ENCODE results near the gene CDH18.

Gene CDH18

DNA sequence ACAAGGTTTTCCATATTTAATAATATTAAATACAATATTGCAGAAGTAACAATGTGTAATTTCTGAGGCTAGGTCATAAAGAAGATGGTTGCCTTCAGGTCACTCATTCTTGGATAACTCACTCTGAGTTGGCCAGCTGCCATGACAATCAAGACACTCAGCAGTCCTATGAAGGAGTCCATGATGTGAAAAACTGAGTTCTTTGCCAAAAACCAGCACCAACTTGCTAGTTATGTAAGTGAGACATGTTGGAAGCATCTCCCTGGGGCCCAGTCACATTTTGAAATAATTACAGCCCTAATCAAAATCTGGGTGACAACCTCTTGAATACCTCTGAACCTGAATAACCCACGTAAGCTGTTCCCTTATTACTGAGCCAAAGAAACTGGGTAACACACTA lies 453.2 kb downstream of the CDH18 start:
- Histone ChIP-seq H3K4me3 (ENCODE audit: low read length) (no peak overlapping the region), H3K27ac (ENCODE audit: low read length) (no peak overlapping the region), H3K9me2 (replicated peaks; ENCODE audit: insufficient read depth, low read length) (no peaks in the 10 kb centered on the region), H3K9ac (ENCODE audit: low read length) (no peak overlapping the region), H3K36me3 (replicated peaks; ENCODE audit: insufficient read depth, low read length) (no peaks in the 10 kb centered on the region), H4K20me1 (ENCODE audit: insufficient read depth, low read length) (no peaks in the 10 kb centered on the region), H3K79me2 (ENCODE audit: low read length) (no peaks in the 10 kb centered on the region), H3K4me1 (ENCODE audit: low read length) (no peaks in the 10 kb centered on the region), H3F3A (ENCODE audit: insufficient read depth, low read length) (no peaks in the 10 kb centered on the region), H3K9me3 (replicated peaks; ENCODE audit: insufficient read depth, low read length) (no peaks in the 10 kb centered on the region), H2AFZ (ENCODE audit: low read length) (no peak overlapping the region), H3K4me2 (ENCODE audit: low read depth, low read length) (no peak overlapping the region), H3K27me3 (replicated peaks; ENCODE audit: insufficient read depth, low read length) (no peaks in the 10 kb centered on the region)
- no peak for DNase-seq
- TF ChIP-seq, protein P1, sequence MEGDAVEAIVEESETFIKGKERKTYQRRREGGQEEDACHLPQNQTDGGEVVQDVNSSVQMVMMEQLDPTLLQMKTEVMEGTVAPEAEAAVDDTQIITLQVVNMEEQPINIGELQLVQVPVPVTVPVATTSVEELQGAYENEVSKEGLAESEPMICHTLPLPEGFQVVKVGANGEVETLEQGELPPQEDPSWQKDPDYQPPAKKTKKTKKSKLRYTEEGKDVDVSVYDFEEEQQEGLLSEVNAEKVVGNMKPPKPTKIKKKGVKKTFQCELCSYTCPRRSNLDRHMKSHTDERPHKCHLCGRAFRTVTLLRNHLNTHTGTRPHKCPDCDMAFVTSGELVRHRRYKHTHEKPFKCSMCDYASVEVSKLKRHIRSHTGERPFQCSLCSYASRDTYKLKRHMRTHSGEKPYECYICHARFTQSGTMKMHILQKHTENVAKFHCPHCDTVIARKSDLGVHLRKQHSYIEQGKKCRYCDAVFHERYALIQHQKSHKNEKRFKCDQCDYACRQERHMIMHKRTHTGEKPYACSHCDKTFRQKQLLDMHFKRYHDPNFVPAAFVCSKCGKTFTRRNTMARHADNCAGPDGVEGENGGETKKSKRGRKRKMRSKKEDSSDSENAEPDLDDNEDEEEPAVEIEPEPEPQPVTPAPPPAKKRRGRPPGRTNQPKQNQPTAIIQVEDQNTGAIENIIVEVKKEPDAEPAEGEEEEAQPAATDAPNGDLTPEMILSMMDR (IDR thresholded peaks at IDR 0.05; ENCODE audit: low read length), result no peak
- TF ChIP-seq EZH2 (optimal IDR thresholded peaks at IDR 0.05; ENCODE audit: low read depth, low read length), result no peak

DNA sequence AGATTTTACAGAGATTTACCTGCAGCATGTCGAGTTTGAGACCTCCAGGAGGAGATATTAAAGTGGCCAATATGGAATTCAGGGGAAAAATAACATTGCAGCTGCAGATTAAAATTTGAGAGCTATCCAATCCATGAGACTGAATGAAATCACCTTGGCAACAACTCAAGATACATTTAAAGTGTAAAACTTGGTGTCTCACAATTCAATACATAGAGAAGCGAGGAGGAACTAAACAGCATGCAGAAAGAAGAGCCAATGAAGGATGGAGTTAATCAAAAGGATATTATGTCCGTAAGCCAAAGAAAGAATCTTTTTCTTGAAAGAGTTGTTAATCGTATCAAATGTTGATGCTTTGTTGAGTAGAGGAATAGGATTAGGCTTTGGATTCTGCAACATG lies 455.1 kb downstream of the CDH18 start:
- no peak overlapping the region for H3K27ac ChIP-seq (ENCODE audit: low read length)
- DNase-seq, result no peak
- TF ChIP-seq EZH2phosphoT487 (IDR thresholded peaks at IDR 0.05; ENCODE audit: low read length) (no peak), EZH2 (optimal IDR thresholded peaks at IDR 0.05; ENCODE audit: low read depth, low read length) (no peak)
- TF ChIP-seq, protein P1 (IDR thresholded peaks at IDR 0.05; ENCODE audit: low read length), result no peak
- no peaks in the 10 kb centered on the region for H3K27me3 ChIP-seq (replicated peaks; ENCODE audit: insufficient read depth, low read length)
- no peaks in the 10 kb centered on the region for H3K9me3 ChIP-seq (replicated peaks; ENCODE audit: insufficient read depth, low read length)
- H3K79me2 ChIP-seq (ENCODE audit: low read length), result no peaks in the 10 kb centered on the region
- no peak overlapping the region for H3K4me3 ChIP-seq (ENCODE audit: low read length)
- no peak overlapping the region for H3K9ac ChIP-seq (ENCODE audit: low read length)
- no peak overlapping the region for H3K4me2 ChIP-seq (ENCODE audit: low read depth, low read length)
- H4K20me1 ChIP-seq (ENCODE audit: insufficient read depth, low read length), result no peaks in the 10 kb centered on the region
- no peak overlapping the region for H2AFZ ChIP-seq (ENCODE audit: low read length)
- H3K36me3 ChIP-seq (replicated peaks; ENCODE audit: insufficient read depth, low read length), result no peaks in the 10 kb centered on the region
- no peaks in the 10 kb centered on the region for H3K4me1 ChIP-seq (ENCODE audit: low read length)
- H3F3A ChIP-seq (ENCODE audit: insufficient read depth, low read length), result no peaks in the 10 kb centered on the region
- no peaks in the 10 kb centered on the region for H3K9me2 ChIP-seq (replicated peaks; ENCODE audit: insufficient read depth, low read length)

DNA sequence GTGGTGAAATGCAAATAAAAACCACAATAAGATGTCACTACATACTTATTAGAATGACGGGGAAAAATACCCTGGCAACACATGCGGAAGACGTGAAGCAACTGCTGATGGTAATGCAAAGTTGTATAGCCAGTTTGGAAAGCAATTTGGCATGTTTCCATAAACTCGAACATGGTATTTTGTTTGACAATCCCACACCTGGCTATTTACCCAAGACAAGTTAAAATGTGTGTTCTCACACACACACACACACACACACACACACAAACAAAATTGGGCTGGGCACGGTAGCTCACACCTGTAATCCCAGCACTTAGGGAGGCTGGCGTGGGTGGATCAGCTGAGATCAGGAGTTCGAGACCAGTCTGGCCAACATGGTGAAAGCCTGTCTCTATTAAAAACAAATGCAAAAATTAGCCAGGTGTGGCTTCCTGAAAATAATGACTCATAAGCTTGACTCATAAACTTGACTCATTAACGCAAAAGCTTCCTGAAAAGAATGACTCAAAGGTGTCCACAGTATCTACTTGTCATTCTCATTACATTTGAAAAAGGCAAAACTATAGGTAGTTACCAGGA lies 456.5 kb downstream of the CDH18 start:
- H2AFZ ChIP-seq (ENCODE audit: low read length), result no peak overlapping the region
- no peaks in the 10 kb centered on the region for H3K79me2 ChIP-seq (ENCODE audit: low read length)
- H3K9ac ChIP-seq (ENCODE audit: low read length), result no peak overlapping the region
- no peaks in the 10 kb centered on the region for H3K4me1 ChIP-seq (ENCODE audit: low read length)
- peak; percentile 23 for DNase-seq
- H3K9me2 ChIP-seq (replicated peaks; ENCODE audit: insufficient read depth, low read length), result no peaks in the 10 kb centered on the region
- TF ChIP-seq, protein P1 (IDR thresholded peaks at IDR 0.05; ENCODE audit: low read length), result no peak
- TF ChIP-seq EZH2 (optimal IDR thresholded peaks at IDR 0.05; ENCODE audit: low read depth, low read length), result no peak
- TF ChIP-seq EZH2phosphoT487 (IDR thresholded peaks at IDR 0.05; ENCODE audit: low read length), result no peak
- no peaks in the 10 kb centered on the region for H3K27me3 ChIP-seq (replicated peaks; ENCODE audit: insufficient read depth, low read length)
- H3K4me2 ChIP-seq (ENCODE audit: low read depth, low read length), result no peak overlapping the region
- H3F3A ChIP-seq (ENCODE audit: insufficient read depth, low read length), result no peaks in the 10 kb centered on the region
- H3K4me3 ChIP-seq (ENCODE audit: low read length), result no peak overlapping the region
- H4K20me1 ChIP-seq (ENCODE audit: insufficient read depth, low read length), result no peaks in the 10 kb centered on the region
- H3K9me3 ChIP-seq (replicated peaks; ENCODE audit: insufficient read depth, low read length), result no peaks in the 10 kb centered on the region
- no peaks in the 10 kb centered on the region for H3K36me3 ChIP-seq (replicated peaks; ENCODE audit: insufficient read depth, low read length)
- no peak overlapping the region for H3K27ac ChIP-seq (ENCODE audit: low read length)

All from MM.1S (cell line).